OCI-LY3 (cell line): ENCODE results near the gene SMC1B.

Experiments
- H2AFZ ChIP-seq: fragments of 200-600, 300-600 bp; shearing (Covaris generic); 2 replicates; pipeline ENCODE4 v1.6.0; 2014; ENCODE audit warnings: antibody characterized with exemption, low read depth, low read length
- H3K27ac ChIP-seq: fragments of 200-600, 300-600 bp; sonication (generic); 2 replicates; pipeline ENCODE4 v1.5.1; 2014; ENCODE audit warnings: mild to moderate bottlenecking, low read length, moderate library complexity, mixed read lengths
- H3K27me3 ChIP-seq: fragments of 200-600, 300-600 bp; sonication (generic); 2 replicates; pipeline ENCODE4 v1.6.1; 2014; ENCODE audit warnings: low read depth, low read length, mixed read lengths
- H3K36me3 ChIP-seq: fragments of 200-600, 300-600 bp; sonication (generic); replicated peaks from 2 replicates; pipeline ENCODE3; 2014; ENCODE audit warnings: low read depth, low read length, mixed read lengths
- H3K4me1 ChIP-seq: fragments of 300-600, 200-600 bp; sonication (generic); 2 replicates; pipeline ENCODE4 v1.6.1; 2014; ENCODE audit warnings: low read length, mixed read lengths
- H3K4me2 ChIP-seq: fragments of 200-600, 300-600 bp; sonication (generic); 2 replicates; pipeline ENCODE4 v1.6.1; 2014; ENCODE audit warnings: low read length, mixed read lengths
- H3K4me3 ChIP-seq: fragments of 300-600, 200-600 bp; sonication (generic); 2 replicates; pipeline ENCODE4 v1.5.1; 2014; ENCODE audit warnings: antibody characterized with exemption, mild to moderate bottlenecking, low read length, moderate library complexity
- H3K79me2 ChIP-seq: fragments of 300-600, 200-600 bp; shearing (Covaris generic); 2 replicates; pipeline ENCODE4 v1.6.1; 2014; ENCODE audit warnings: mild to moderate bottlenecking, low read length, mixed read lengths
- H3K9ac ChIP-seq: fragments of 300-600, 200-600 bp; shearing (Covaris generic); 2 replicates; pipeline ENCODE4 v1.6.0; 2014; ENCODE audit warnings: mild to moderate bottlenecking, low read length, moderate library complexity
- H3K9me3 ChIP-seq: fragments of 200-600, 300-600 bp; shearing (Covaris generic); 2 replicates; pipeline ENCODE4 v1.6.1; 2014; ENCODE audit warnings: low read length, mixed read lengths; ENCODE audit not compliant: insufficient read depth
- H4K20me1 ChIP-seq: fragments of 200-600, 300-600 bp; sonication (generic); 2 replicates; pipeline ENCODE4 v1.6.1; 2016; ENCODE audit warnings: low read length, mixed read lengths; ENCODE audit not compliant: insufficient read depth
- CTCF ChIP-seq: fragments of 200-600, 300-600 bp; sonication (generic); IDR thresholded peaks from 2 replicates; pipeline ENCODE4 v1.5.1; 2014; ENCODE audit warnings: antibody characterized with exemption, low read length, low read depth
- EZH2phosphoT487 ChIP-seq: fragments of 200-600 bp; shearing (Covaris generic); IDR thresholded peaks from 2 replicates; pipeline ENCODE4 v1.6.1; 2018; ENCODE audit warnings: antibody characterized with exemption, mixed run types, low read depth

The SMC1B gene

GRCh38 chr22:45323695-45324094, 89.7 kb downstream of the SMC1B start:
- Histone ChIP-seq H4K20me1 (peaks cover 21% of the 10 kb centered on the region), H3K4me2 (no peak overlapping the region), H3K36me3 (peaks cover 57% of the 10 kb centered on the region), H3K9ac (no peak overlapping the region), H3K4me3 (no peak overlapping the region), H3K9me3 (no peaks in the 10 kb centered on the region), H3K27ac (no peak overlapping the region), H3K79me2 (peaks cover 72% of the 10 kb centered on the region), H2AFZ (no peak overlapping the region), H3K27me3 (no peaks in the 10 kb centered on the region), H3K4me1 (peaks cover 21% of the 10 kb centered on the region)
- TF ChIP-seq CTCF = no peak
- TF ChIP-seq EZH2phosphoT487 = no peak

GRCh38 chr22:45322873-45323525, 90.4 kb downstream of the SMC1B start:
- Histone ChIP-seq H3K36me3 (peaks cover 57% of the 10 kb centered on the region), H3K4me3 (no peak overlapping the region), H3K4me1 (peaks cover 28% of the 10 kb centered on the region), H3K9me3 (no peaks in the 10 kb centered on the region), H3K27me3 (no peaks in the 10 kb centered on the region), H3K4me2 (no peak overlapping the region), H3K27ac (no peak overlapping the region), H2AFZ (no peak overlapping the region), H3K9ac (no peak overlapping the region), H4K20me1 (peaks cover 24% of the 10 kb centered on the region), H3K79me2 (peaks cover 79% of the 10 kb centered on the region)
- TF ChIP-seq EZH2phosphoT487 (no peak), CTCF (no peak)

- Histone ChIP-seq H3K27me3 (no peaks in the 10 kb centered on the region), H3K9ac (no peak overlapping the region), H3K4me2 (no peak overlapping the region), H4K20me1 (peaks cover 31% of the 10 kb centered on the region), H3K4me1 (peaks cover 40% of the 10 kb centered on the region), H3K79me2 (peaks cover 91% of the 10 kb centered on the region), H3K4me3 (no peak overlapping the region), H2AFZ (no peak overlapping the region), H3K9me3 (no peaks in the 10 kb centered on the region), H3K36me3 (peaks cover 52% of the 10 kb centered on the region), H3K27ac (no peak overlapping the region)
- TF ChIP-seq CTCF = no peak
- no peak for TF ChIP-seq EZH2phosphoT487
These were observed 91.6 kb downstream of the SMC1B start for GRCh38 chr22:45321827-45322226.

- Histone ChIP-seq H3K27ac (no peak overlapping the region), H3K27me3 (no peaks in the 10 kb centered on the region), H3K36me3 (peaks cover 50% of the 10 kb centered on the region), H2AFZ (no peak overlapping the region), H3K4me3 (no peak overlapping the region), H3K79me2 (peaks cover 97% of the 10 kb centered on the region), H4K20me1 (peaks cover 30% of the 10 kb centered on the region), H3K9ac (no peak overlapping the region), H3K4me2 (0 out of 2 replicates have a peak overlapping the region, but pooled peaks have one; percentile 2), H3K4me1 (peaks cover 53% of the 10 kb centered on the region), H3K9me3 (no peaks in the 10 kb centered on the region)
- TF ChIP-seq EZH2phosphoT487 (no peak), CTCF (no peak)
These were observed 92.9 kb downstream of the SMC1B start for GRCh38 chr22:45320357-45320976.
